SKM-1 (cell line): ENCODE measurements around the gene MFRP.

Source experiments
- DNase-seq: peaks from one replicate; lab custom pipeline; 2025; ENCODE audit not compliant: unreplicated experiment; lab: John Stamatoyannopoulos, UW

Gene MFRP

DNA sequence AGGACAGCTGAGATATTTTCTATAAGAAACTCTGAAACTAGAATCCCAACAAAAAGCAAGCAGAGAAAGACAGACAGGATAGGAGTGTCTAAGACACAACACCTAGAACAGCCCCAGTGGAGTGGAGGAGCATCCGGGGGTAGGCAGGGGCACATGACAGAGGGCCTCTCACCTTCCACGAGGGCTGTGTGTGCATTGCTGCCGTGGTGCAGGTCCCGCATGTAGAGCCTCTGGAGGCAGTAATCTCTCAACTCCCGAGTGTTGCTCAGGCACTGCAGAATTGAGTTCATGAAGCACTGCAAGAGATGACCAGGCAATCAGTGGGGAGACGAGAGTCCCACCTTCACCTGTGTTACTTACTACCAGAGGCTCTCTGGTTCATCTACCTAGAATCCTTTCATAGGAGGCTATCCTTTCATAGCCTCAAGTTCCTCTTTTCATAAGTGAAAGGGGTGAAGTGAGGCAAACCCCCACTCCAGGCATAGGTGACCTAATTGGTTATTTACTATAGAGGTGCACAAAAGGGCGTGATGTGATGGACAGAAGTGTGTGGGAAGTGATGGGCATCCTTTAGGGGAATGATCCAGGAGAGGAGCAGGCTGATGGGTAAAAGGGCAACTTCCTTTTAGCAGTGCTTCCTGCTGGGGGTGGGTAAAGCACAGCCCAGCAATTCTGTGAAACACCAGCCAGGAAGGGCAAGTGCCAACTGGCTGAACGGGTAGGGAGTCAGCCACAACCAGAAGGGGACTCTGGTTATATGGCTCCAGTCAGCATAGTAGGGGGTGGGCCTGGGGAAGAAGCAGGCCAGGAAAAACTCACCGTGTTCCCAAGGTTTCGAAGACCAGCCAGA is 13.1 kb upstream of the MFRP start:
- DNase-seq = no peak

DNA sequence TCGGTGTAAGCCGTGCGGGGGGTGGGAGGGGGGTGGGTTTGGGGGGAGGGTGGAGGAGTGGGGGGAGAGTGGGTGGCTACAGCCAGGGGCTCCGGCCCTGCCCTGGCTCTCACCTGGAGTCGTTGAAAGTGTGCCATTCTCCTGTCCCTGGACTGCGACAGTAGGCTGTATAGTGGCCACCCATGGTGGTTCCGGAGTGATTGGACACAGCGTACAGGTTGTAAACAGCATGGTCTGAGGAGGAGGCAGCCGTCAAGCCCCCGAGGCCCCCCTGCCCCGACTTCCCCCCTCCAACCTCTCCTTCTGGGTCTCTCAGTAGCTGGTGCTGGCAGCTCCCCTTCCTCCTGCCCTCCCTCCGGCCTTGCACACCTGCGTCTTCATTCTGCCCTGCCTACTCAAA is 10.6 kb upstream of the MFRP start:
- DNase-seq = no peak

- DNase-seq = no peak
Measured at GRCh38 chr11:119356349-119357031, 10.0 kb upstream of the MFRP start.

GRCh38 chr11:119355091-119355843 is 8.8 kb upstream of the MFRP start:
- no peak for DNase-seq

- DNase-seq = no peak
Measured at GRCh38 chr11:119352857-119353260, 6.4 kb upstream of the MFRP start.

DNA sequence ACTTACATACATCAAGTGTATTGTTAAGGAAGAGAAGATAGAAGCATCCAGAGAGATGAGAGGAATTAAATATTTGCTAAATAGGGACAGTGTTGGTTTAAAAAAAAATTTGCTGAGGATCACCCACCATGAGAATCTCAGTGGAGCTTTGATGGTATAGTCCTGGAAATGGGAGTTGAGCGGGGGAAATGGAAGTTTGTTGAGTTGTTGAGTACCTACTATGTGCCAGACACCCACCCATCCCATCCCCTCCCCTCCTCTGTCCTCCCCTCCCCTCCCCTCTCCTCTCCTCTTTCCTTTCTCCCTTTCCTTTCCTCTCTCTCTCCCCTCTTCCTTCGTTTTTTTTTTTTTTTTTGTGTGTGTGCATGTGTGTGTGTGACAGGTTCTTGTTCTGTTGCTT is 4.7 kb upstream of the MFRP start:
- DNase-seq = no peak

DNA sequence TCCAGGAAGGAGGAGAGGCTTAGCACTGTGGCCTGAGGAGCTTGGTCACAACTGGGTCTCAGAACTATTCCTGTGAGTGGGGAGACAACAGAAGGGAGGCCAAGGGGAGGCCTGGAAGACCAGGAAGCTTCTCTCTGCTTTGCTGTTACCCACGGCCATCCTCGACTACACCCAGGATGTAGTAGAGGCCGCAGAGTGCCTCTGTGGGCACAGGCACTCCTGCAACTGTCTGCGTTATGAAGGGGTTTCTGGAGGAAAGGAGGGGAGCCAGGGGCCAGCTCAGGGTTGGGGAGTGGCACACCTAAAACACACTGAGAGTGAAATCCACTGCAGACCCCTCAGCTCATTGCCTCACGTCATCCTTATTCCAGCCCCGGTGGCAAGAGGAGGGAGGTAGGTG is 3.8 kb upstream of the MFRP start:
- no peak for DNase-seq

- DNase-seq = no peak
Measured at GRCh38 chr11:119347940-119348605, 1.6 kb upstream of the MFRP start.

GRCh38 chr11:119347242-119347641 is 737 bp upstream of the MFRP start:
- DNase-seq = no peak

DNA sequence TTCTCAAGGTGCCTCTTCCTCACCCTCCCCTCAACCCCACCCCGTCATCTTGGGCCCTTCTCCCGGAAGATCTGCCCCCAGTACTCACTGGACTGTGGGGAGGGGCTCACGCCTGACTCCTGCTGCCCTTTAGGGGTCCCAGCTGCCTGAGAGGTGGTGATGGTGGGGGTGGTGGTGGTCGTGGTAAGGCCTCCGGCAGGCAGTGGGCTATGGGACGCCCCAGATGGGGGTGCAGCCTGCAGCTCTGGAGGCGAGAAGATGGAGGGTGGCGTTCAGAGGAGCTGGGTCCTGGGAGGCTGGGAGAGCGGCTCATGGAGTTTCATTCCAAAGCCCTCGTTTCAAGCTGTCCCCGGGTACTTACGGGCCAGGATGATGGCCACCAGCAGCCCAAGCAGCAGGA is 820 bp downstream of the MFRP start:
- DNase-seq = no peak

DNA sequence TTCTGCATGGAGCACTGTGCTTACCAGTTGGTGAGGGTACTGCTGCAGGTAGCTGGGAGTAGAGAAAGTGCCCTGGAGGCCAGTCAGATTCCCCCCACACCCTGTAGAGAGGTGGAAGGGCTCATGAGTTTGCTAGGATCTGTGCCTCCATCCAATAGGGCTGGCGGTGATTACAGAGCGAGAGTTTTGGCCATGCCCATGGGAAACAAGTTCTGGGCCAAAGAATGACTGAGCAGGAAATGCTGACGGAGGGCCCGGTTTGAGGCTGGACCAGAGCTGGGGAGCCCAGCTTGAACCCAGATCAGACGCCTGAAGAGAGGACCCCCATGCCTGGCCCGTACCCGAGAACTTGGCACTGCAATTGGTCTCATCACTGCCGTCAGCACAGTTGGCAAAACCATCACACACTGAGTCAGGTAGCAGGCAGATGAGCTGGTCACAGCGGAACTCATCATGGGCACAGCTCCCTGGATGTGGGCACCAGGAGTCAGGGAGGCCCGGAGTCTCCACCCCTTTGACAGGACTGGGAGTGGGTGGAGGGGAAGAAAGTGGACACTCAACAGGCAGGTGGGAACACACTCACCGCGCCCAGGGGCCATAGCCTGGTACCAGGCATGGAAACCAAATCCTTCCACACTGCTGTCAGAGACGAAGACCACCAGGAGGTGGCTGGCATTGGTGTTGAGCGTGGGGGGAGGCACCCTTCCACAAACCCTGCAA is 2.1 kb downstream of the MFRP start:
- no peak for DNase-seq

DNA sequence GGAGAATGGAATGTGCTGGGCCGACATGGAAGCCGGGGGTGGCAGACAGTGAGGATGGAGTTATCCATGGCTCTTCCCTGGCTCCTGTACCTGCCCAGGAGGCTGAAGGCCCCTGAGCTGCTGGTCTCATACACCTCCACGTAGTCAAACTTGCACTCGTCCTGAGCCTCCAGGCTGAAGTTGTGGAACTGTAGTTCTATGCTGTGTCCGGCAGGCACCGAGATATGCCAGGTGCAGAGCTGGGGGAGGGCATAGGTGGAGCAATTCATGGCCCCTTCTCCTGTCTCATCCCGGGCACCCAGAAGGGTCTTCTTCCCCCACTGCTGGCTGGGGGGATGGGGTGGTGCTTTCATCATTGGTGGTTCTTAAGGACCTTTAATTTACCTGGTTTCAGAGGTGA is 2.8 kb downstream of the MFRP start:
- DNase-seq = no peak

GRCh38 chr11:119342362-119343130 is 4.0 kb downstream of the MFRP start:
- no peak for DNase-seq

GRCh38 chr11:119342023-119342300 is 4.5 kb downstream of the MFRP start:
- DNase-seq = no peak

DNA sequence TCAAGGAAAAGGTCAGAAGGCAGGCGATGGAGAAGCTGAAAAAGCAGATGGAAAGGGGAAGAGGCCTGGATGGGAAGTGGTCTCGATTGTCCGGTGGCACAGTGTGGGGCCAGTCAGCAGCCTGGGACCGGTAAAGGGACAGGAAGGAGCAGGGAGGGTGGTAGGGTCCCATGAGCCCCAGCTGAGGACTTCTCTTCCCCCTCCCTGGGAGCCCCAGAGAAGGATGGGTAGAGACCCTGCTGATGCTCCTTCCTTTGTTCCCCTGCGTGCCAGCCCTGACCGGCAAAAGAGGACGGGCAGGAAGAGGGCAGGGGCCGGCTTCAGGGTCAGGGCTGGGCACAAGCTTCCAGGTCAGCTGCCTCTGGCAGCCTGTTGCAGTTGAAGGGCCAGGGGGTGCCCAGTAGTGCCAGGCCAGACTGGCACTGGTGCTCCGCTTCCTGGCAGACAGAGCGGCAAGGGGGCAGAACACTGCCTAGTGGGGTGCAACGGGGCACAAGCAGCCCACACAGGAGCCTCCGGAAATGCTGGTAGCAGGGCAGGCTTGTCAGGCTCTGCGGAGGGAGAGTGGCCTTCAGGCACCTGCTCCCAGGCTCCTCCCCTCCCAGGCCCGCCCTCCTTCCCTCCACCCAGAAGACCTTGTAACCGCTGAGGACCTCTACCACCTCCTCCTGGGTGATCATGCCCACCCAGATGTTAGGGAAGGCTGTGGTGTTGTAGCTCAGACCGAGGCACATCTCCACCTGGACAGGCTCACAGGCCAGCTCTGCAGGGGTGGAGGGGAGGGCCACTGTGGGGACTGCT is 5.1 kb downstream of the MFRP start:
- DNase-seq = no peak

- DNase-seq = no peak
Measured at GRCh38 chr11:119340335-119341221, 5.9 kb downstream of the MFRP start, which contains the start of gene C1QTNF5. TSS of gene C1QTNF5 (minus strand) at chr11:119340883. CDS start at chr11:119340397, 486 bp downstream.

- DNase-seq = peak; percentile 25
Measured at GRCh38 chr11:119339589-119340334, 6.7 kb downstream of the MFRP start.
